K562 treated with DMSO at 1 percent for 24 hours (cell line): Measurements from ENCODE around the gene SPINDOC. TPM values are rescaled to one million over a fixed set of nuclear protein-coding genes. Genes with fewer than 3 reads are reported as not detected.

ENCODE experiments used
- total RNA-seq: library from RNA; unstranded; fragments of 300-600 nt; gene quantifications from 2 replicates; pipeline ENCODE4 v1.2.3, GENCODE V29; 2022; ENCODE audit warnings: low read depth; ENCODE audit not compliant: insufficient read depth

SPINDOC gene, protein sequence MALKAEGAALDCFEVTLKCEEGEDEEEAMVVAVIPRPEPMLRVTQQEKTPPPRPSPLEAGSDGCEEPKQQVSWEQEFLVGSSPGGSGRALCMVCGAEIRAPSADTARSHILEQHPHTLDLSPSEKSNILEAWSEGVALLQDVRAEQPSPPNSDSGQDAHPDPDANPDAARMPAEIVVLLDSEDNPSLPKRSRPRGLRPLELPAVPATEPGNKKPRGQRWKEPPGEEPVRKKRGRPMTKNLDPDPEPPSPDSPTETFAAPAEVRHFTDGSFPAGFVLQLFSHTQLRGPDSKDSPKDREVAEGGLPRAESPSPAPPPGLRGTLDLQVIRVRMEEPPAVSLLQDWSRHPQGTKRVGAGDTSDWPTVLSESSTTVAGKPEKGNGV
- total RNA-seq = 62.0 and 62.1 TPM in 2 replicates

DNA sequence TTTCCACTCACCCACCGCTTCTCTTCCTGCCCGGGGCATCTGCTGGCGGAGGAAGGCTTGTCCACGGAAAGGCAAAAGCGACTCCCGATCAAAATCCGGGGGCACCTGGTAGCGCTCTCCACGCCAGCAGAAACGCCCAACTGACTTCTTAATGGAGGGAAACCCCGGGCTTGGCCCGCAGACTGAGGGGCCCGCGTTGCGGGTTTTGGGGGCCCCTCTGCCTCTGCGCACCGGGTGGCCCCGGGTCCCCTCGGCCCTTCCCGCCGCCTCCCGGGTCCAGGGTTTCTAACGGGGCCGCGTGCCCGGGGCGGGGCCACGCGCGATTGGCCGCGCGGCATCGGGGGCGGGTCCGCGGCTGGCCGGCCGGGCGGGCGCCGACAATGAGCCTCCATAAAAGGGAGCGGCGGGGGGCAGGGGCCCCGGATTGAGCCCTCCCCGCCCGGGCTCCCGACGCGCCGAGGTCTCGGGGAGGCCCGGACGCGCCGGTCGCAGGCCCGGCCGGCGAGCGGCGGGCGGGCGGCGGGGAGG lies at the start of gene SPINDOC:
Gene SPINDOC (plus strand): TSS at position 422 of the 528 bp plus-strand sequence. CDS start 231 bp downstream, outside the sequence.

DNA sequence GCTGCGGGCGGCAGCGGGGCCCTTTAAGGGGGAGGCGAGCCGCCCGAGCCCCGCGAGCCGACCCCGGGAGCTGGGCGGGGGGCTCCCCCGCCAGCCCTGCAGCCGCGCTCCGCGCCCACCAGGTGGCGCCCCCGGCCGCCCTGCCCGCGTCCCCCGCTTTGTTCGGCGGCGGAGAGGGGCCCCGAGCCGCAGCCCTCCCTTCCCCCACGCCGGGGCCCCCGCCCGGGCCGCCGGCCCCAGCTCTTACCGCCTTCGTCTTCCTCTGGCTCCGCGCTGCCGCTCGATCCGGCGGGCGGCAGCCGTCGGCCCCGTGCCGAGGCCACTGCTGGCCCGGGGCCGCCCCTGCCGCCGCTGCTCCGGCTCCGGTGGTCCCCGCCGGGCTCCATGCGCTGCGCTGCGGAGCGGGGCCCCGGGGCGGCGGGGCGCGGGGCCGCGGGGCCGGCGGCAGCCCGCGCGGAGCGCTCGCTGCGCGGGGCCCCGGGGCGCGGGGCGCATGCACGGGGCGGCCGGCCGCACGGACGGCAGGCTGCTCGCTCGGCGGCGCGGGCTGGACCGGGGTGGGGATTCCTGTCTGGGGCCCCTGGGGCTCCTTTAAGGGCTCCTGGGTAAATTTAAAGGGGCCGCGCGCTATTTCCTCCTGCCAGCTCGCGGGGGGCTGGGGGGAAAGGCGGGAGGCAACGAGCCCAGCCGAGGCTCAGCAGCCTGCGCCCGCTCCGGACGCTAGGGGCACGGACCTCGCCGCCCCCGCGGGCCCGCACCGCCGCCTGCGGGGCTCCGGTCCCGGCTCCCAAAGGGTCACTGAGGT lies 44.8 kb upstream of the SPINDOC start, which contains the start of gene ZFTA:
Gene ZFTA (minus strand): TSS at position 539 of the 805 bp plus-strand sequence. CDS start 153 bp downstream, at position 386.

DNA sequence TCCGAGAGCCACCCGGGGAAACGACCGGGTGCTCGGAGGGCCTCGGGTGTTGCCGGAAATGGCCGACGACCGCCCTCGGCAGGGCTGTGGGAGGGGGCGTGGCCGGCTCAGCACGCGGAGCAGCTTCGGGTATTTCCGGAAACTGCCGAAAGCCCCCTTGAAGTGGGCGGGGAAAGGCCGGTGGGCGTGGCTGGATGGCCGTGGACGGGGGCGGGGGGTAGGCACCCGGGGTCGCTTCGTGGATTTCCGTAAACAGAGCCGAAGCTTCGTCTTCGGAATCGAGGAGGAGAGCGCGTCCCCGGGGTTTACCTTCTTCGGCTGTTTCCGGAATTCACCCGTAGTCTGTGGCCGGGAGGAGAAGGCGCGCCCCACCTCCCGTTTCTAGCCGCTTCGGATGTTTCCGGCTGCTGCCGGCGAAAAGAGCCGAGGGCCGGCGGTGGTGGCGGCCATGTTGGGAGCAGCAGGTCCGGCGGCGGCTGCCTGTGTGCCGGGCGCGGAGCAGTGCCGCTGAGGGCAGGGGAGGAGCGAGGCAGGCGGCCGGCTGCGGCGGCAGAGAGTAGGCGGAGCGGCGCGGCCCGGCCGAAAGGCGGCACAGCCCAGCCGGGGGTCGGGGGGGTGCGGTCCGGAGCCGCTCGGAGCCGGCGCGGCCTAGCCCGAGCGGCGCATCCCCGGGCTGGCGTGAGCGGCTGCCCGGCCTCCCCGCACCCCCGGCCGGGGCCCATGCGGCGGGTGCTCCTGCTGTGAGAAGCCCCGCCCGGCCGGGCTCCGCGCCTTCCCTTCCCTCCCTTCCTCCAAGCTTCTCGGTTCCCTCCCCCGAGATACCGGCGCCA lies 25.6 kb downstream of the SPINDOC start, which contains the start of gene MARK2:
Gene MARK2 (plus strand): TSS at position 433 of the 830 bp plus-strand sequence. CDS start 397 bp downstream, at position 830.

Other genes with a start within 250 kb of the SPINDOC start
- 14.5 and 14.8 TPM in 2 replicates for gene PLAAT3, start 199.0 kb upstream of the SPINDOC start, total RNA-seq
- gene ATL3, start 142.1 kb upstream of the SPINDOC start, total RNA-seq = 6.4 and 7.8 TPM in 2 replicates
- 222 and 240 TPM in 2 replicates for gene RTN3, start 132.0 kb upstream of the SPINDOC start, total RNA-seq
- 13.0 and 18.0 TPM in 2 replicates for gene ZFTA, start 44.7 kb upstream of the SPINDOC start, total RNA-seq
- 41.3 and 45.5 TPM in 2 replicates for gene MARK2, start 25.7 kb downstream of the SPINDOC start, total RNA-seq
- gene RCOR2, start 103.7 kb downstream of the SPINDOC start, total RNA-seq = 8.4 and 8.6 TPM in 2 replicates
- 24.5 and 25.3 TPM in 2 replicates for gene NAA40, start 125.5 kb downstream of the SPINDOC start, total RNA-seq
- gene COX8A, start 161.2 kb downstream of the SPINDOC start, total RNA-seq = 1,168 and 1,233 TPM in 2 replicates
- gene OTUB1, start 173.0 kb downstream of the SPINDOC start, total RNA-seq = 98.3 and 104 TPM in 2 replicates
- gene FLRT1, start 222.5 kb downstream of the SPINDOC start, total RNA-seq = 0.39 and 0.42 TPM in 2 replicates